Measurements from ENCODE around the gene C1QL1. TPM values are rescaled to one million over a fixed set of nuclear protein-coding genes. Genes with fewer than 3 reads are reported as not detected.

C1QL1 gene
- total RNA-seq, 4 donors from 2014 or later, result not detected

- Histone ChIP-seq H3K4me1 (no peaks in the 10 kb centered on the region), H3K27ac (no peak overlapping the region), H3K27me3 (peaks cover 0 to 9% (median 4%) of the 10 kb centered on the region in 3 donors), H3K4me3 (no peak overlapping the region), H3K36me3 (no peaks in the 10 kb centered on the region), H3K9me3 (no peaks in the 10 kb centered on the region)
- in situ Hi-C loops (cut with MboI; ENCODE audit: low sequenced_read_pairs in 4 of 4), result no loop called here
- intact Hi-C loops (cut with DNase I; ENCODE audit: low total_unique reads), result no loop called here
- DNase-seq (no peak), ATAC-seq (no peak)
- TF ChIP-seq POLR2A (IDR thresholded peaks at IDR 0.05), result no peak
- TF ChIP-seq CTCF (IDR thresholded peaks at IDR 0.05 in 4 of 5, conservative IDR thresholded peaks at IDR 0.05 in 1 of 5), result no peak
These were observed 24.3 kb upstream of the C1QL1 start for GRCh38 chr17:44992242-44992939.

- Histone ChIP-seq H3K4me3 (no peak overlapping the region), H3K9me3 (no peaks in the 10 kb centered on the region), H3K27me3 (peaks cover 0 to 11% (median 5%) of the 10 kb centered on the region in 3 donors), H3K4me1 (no peaks in the 10 kb centered on the region), H3K36me3 (no peaks in the 10 kb centered on the region), H3K27ac (no peak overlapping the region)
- intact Hi-C loops (cut with DNase I; ENCODE audit: low total_unique reads), result no loop called here
- ATAC-seq (no peak), DNase-seq (no peak)
- TF ChIP-seq POLR2A (IDR thresholded peaks at IDR 0.05), result no peak
- TF ChIP-seq CTCF (IDR thresholded peaks at IDR 0.05 in 4 of 5, conservative IDR thresholded peaks at IDR 0.05 in 1 of 5), result no peak
- in situ Hi-C loops (cut with MboI; ENCODE audit: low sequenced_read_pairs in 4 of 4), result no loop called here
These were observed 22.9 kb upstream of the C1QL1 start for GRCh38 chr17:44990994-44991393.

- Histone ChIP-seq H3K4me3 (no peak overlapping the region), H3K27ac (no peak overlapping the region), H3K27me3 (peaks cover 0 to 13% (median 7%) of the 10 kb centered on the region in 3 donors), H3K4me1 (no peaks in the 10 kb centered on the region), H3K9me3 (no peaks in the 10 kb centered on the region), H3K36me3 (no peaks in the 10 kb centered on the region)
- DNase-seq (no peak), ATAC-seq (no peak)
- TF ChIP-seq CTCF (IDR thresholded peaks at IDR 0.05 in 4 of 5, conservative IDR thresholded peaks at IDR 0.05 in 1 of 5), result no peak
- no peak for TF ChIP-seq POLR2A (IDR thresholded peaks at IDR 0.05)
- intact Hi-C loops (cut with DNase I; ENCODE audit: low total_unique reads) (no loop called here), in situ Hi-C loops (cut with MboI; ENCODE audit: low sequenced_read_pairs in 4 of 4) (no loop called here)
These were observed 21.5 kb upstream of the C1QL1 start for GRCh38 chr17:44989552-44990138.

- no peaks in the 10 kb centered on the region for H3K36me3 ChIP-seq
- no peak for DNase-seq
- intact Hi-C loops (cut with DNase I; ENCODE audit: low total_unique reads), result no loop called here
- no peaks in the 10 kb centered on the region for H3K9me3 ChIP-seq
- no peaks in the 10 kb centered on the region for H3K4me1 ChIP-seq
- H3K27me3 ChIP-seq, result peaks cover 0 to 13% (median 3%) of the 10 kb centered on the region in 3 donors
- no peak overlapping the region for H3K27ac ChIP-seq
- in situ Hi-C loops (cut with MboI; ENCODE audit: low sequenced_read_pairs in 4 of 4), result no loop called here
- ATAC-seq, result no peak
- no peak for TF ChIP-seq CTCF (IDR thresholded peaks at IDR 0.05 in 4 of 5, conservative IDR thresholded peaks at IDR 0.05 in 1 of 5)
- TF ChIP-seq POLR2A (IDR thresholded peaks at IDR 0.05), result no peak
- H3K4me3 ChIP-seq, result no peak overlapping the region
These were observed 20.2 kb upstream of the C1QL1 start for GRCh38 chr17:44988044-44988942.

All from gastrocnemius medialis (tissue), 4 donors.